Neural progenitor cell (in vitro differentiated cells): Measurements from ENCODE around the gene NAALADL1. TPM values are rescaled to one million over a fixed set of nuclear protein-coding genes. Genes with fewer than 3 reads are reported as not detected.
A peak's percentile ranks its signal among the peaks of the same experiment; 100 is the strongest.

ENCODE experiments used
- DNase-seq: peaks from one replicate; pipeline ENCODE4 v3.0.0-alpha.2; 2016; ENCODE audit warnings: low spot score
- H2AFZ ChIP-seq: fragments of 200-600 bp; sonication (generic); replicated peaks from 2 replicates; pipeline ENCODE4 v1.6.1; 2016; ENCODE audit warnings: antibody characterized with exemption
- H3F3A ChIP-seq: fragments of 200-600 bp; sonication (generic); 2 replicates; pipeline ENCODE4 v1.6.1; 2016; ENCODE audit warnings: antibody characterized with exemption, low read depth
- H3K27ac ChIP-seq: fragments of 200-600 bp; sonication (generic); 2 replicates; pipeline ENCODE4 v1.5.1; 2016; ENCODE audit warnings: mild to moderate bottlenecking
- H3K27me3 ChIP-seq: fragments of 200-600 bp; sonication (generic); 2 replicates; pipeline ENCODE4 v1.6.1; 2016; ENCODE audit warnings: mild to moderate bottlenecking, moderate library complexity
- H3K36me3 ChIP-seq: fragments of 200-600 bp; sonication (generic); 2 replicates; pipeline ENCODE4 v1.5.1; 2016
- H3K4me1 ChIP-seq: fragments of 200-600 bp; sonication (generic); 2 replicates; pipeline ENCODE4 v1.6.1; 2016; ENCODE audit warnings: mixed run types
- H3K4me2 ChIP-seq: fragments of 200-600 bp; sonication (generic); 2 replicates; pipeline ENCODE4 v1.6.1; 2016
- H3K4me3 ChIP-seq: fragments of 200-600 bp; sonication (generic); 2 replicates; pipeline ENCODE4 v1.5.1; 2016
- H3K79me2 ChIP-seq: fragments of 200-600 bp; sonication (generic); 2 replicates; pipeline ENCODE4 v1.6.1; 2016; ENCODE audit warnings: low read depth
- H3K9ac ChIP-seq: fragments of 200-600 bp; sonication (generic); 2 replicates; pipeline ENCODE4 v1.6.1; 2016
- H3K9me3 ChIP-seq: fragments of 200-600 bp; sonication (generic); 2 replicates; pipeline ENCODE4 v1.5.1; 2016; ENCODE audit warnings: low read depth
- H4K20me1 ChIP-seq: fragments of 200-600 bp; sonication (generic); 2 replicates; pipeline ENCODE4 v1.6.1; 2016; ENCODE audit warnings: low read depth
- H3K27ac Mint-ChIP-seq: 3 replicates; pipeline ENCODE4 v1.8.0; 2021; ENCODE audit warnings: mixed read lengths
- H3K27me3 Mint-ChIP-seq: 2 replicates; pipeline ENCODE4 v1.8.0; 2022; ENCODE audit warnings: low read depth, mild to moderate bottlenecking, inconsistent platforms, moderate library complexity, mixed read lengths; ENCODE audit not compliant: insufficient read depth
- H3K36me3 Mint-ChIP-seq: 3 replicates; pipeline ENCODE4 v1.8.0; 2021; ENCODE audit warnings: mixed read lengths
- H3K4me1 Mint-ChIP-seq: 3 replicates; pipeline ENCODE4 v1.8.0; 2021; ENCODE audit warnings: mixed read lengths
- H3K4me3 Mint-ChIP-seq: 3 replicates; pipeline ENCODE4 v1.8.0; 2021; ENCODE audit warnings: mild to moderate bottlenecking, moderate library complexity, mixed read lengths
- H3K9me3 Mint-ChIP-seq: 3 replicates; pipeline ENCODE4 v1.8.0; 2020; ENCODE audit warnings: mixed read lengths
- EZH2 ChIP-seq: fragments of 200-600 bp; sonication (generic); IDR thresholded peaks from 2 replicates; pipeline ENCODE4 v1.6.1; 2017; ENCODE audit warnings: antibody characterized with exemption, mild to moderate bottlenecking, moderate library complexity
- EZH2phosphoT487 ChIP-seq: fragments of 200-600 bp; sonication (generic); IDR thresholded peaks from 2 replicates; pipeline ENCODE4 v1.6.1; 2017; ENCODE audit warnings: antibody characterized with exemption
- total RNA-seq: library from RNA; depleted of rRNA; stranded (reverse); fragments of >200 nt; gene quantifications from 2 replicates; pipeline ENCODE4 v1.2.3, GENCODE V29; 2015; ENCODE audit warnings: low replicate concordance
- TF ChIP-seq, protein P1 (sequence below): fragments of 200-600 bp; sonication (generic); IDR thresholded peaks from 2 replicates; pipeline ENCODE4 v1.5.1; 2017; ENCODE audit warnings: antibody characterized with exemption, mild to moderate bottlenecking

Gene NAALADL1
- total RNA-seq, 1 donor from 2014 or later: 0.80 TPM

DNA sequence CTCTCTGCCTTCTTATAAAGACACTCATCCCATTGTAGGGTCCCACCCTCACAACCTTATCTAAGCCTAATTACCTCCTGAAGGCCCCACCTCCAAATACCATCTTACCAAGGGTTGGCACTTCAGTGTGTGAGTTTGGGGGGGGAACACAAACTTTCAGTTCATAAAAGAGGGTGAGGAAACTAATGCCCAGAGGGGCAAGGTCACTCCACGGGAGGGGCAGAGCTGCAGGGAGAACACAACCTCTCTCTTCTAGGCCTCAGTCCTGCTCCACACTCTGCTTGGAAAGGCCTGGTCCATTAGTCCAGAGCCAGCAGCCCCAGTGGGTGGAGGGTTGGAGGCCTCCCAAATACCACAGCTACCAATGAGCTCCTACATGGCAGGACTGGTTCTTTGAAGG lies 58.9 kb downstream of the NAALADL1 start:
- Histone ChIP-seq H3K36me3 (no peaks in the 10 kb centered on the region), H3F3A (peaks cover 6% of the 10 kb centered on the region), H3K4me2 (no peak overlapping the region), H3K9ac (no peak overlapping the region), H2AFZ (no peak overlapping the region), H3K9me3 (no peaks in the 10 kb centered on the region), H3K27ac (no peak overlapping the region), H3K4me1 (no peaks in the 10 kb centered on the region), H3K4me3 (no peak overlapping the region), H4K20me1 (no peaks in the 10 kb centered on the region), H3K79me2 (no peaks in the 10 kb centered on the region), H3K27me3 (no peaks in the 10 kb centered on the region)
- no peaks in the 10 kb centered on the region for H3K9me3 Mint-ChIP-seq
- TF ChIP-seq, protein P1, sequence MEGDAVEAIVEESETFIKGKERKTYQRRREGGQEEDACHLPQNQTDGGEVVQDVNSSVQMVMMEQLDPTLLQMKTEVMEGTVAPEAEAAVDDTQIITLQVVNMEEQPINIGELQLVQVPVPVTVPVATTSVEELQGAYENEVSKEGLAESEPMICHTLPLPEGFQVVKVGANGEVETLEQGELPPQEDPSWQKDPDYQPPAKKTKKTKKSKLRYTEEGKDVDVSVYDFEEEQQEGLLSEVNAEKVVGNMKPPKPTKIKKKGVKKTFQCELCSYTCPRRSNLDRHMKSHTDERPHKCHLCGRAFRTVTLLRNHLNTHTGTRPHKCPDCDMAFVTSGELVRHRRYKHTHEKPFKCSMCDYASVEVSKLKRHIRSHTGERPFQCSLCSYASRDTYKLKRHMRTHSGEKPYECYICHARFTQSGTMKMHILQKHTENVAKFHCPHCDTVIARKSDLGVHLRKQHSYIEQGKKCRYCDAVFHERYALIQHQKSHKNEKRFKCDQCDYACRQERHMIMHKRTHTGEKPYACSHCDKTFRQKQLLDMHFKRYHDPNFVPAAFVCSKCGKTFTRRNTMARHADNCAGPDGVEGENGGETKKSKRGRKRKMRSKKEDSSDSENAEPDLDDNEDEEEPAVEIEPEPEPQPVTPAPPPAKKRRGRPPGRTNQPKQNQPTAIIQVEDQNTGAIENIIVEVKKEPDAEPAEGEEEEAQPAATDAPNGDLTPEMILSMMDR: no peak
- TF ChIP-seq EZH2phosphoT487: no peak
- TF ChIP-seq EZH2: no peak
- H3K4me3 Mint-ChIP-seq: no peak overlapping the region
- peaks cover 13% of the 10 kb centered on the region for H3K27me3 Mint-ChIP-seq
- H3K36me3 Mint-ChIP-seq: no peaks in the 10 kb centered on the region
- no peak overlapping the region for H3K27ac Mint-ChIP-seq
- DNase-seq: no peak
- H3K4me1 Mint-ChIP-seq: peaks cover 12% of the 10 kb centered on the region

DNA sequence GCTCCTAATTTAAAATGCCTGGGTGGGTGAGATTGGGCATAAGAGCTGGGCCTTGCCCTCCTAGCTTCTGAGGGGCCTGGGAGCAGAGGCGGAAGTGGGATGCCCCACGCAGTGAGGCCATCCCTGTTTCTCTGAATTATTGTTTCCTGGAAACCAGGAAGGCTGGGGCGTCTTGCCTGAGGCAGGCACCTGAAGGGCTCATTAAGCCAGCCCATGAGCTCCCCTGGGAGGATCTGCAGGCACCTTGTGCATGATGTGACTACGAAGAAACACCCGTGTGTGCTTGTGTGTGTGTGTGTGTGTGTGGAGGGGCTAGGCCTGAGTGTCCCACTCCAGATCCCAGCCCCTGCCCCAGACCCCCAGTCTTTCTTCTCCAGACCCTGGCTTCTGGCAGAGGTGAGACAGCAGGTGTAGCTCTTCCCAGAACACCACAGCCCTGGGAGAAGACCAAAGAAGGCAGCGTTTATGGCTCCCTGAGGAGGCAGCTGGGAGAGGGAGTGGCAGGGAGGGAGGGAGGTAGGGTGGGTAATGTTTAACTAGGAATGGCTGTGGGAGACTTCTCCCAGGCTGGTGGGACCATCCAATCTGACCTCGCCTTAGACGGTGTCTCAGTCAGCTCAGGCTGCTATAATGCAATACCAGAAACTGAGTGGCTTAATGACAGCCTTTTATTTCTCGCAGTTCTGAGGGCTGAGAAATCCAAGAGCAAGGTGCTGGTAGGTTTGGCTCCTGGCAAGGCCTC lies 59.5 kb downstream of the NAALADL1 start:
- no peaks in the 10 kb centered on the region for H3K4me1 ChIP-seq
- no peak for DNase-seq
- H3K4me3 Mint-ChIP-seq: no peak overlapping the region

DNA sequence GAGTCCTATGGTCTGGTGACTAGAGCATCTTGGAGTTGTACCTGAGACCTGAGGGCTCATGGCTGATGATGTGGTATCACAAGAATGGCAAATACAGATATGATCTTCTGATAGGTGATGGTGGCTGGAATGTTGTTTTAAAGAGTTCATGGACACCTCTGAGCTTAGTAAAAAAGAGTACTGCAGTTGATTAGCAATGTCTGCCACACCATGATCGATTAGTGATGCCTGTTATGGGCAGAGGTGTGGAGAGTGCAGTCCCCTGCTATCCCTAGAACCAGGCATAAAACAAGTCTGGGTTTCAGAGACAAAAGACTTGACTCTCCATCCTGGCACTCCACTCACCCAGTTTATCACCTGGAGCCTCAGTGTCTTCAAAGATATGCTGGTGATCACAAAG lies 60.2 kb downstream of the NAALADL1 start:
- Histone ChIP-seq H3K4me1 (no peaks in the 10 kb centered on the region), H3K4me2 (no peak overlapping the region), H3K9ac (no peak overlapping the region), H3F3A (peaks cover 6% of the 10 kb centered on the region), H3K4me3 (no peak overlapping the region), H3K36me3 (no peaks in the 10 kb centered on the region), H3K79me2 (no peaks in the 10 kb centered on the region), H3K27ac (no peak overlapping the region), H4K20me1 (no peaks in the 10 kb centered on the region), H3K27me3 (no peaks in the 10 kb centered on the region), H2AFZ (no peak overlapping the region), H3K9me3 (no peaks in the 10 kb centered on the region)
- Mint-ChIP-seq H3K36me3 (no peaks in the 10 kb centered on the region), H3K9me3 (no peaks in the 10 kb centered on the region), H3K27me3 (peaks cover 10% of the 10 kb centered on the region), H3K4me1 (peaks cover 12% of the 10 kb centered on the region), H3K4me3 (no peak overlapping the region), H3K27ac (no peak overlapping the region)
- no peak for TF ChIP-seq EZH2phosphoT487
- TF ChIP-seq, protein P1: no peak
- TF ChIP-seq EZH2: no peak
- DNase-seq: no peak

More for the DNA sequence above, 59.5 kb downstream of the NAALADL1 start:
- Histone ChIP-seq H4K20me1 (no peaks in the 10 kb centered on the region), H3K27me3 (no peaks in the 10 kb centered on the region), H3K27ac (no peak overlapping the region), H3K4me3 (no peak overlapping the region), H3K36me3 (no peaks in the 10 kb centered on the region), H3F3A (peaks cover 6% of the 10 kb centered on the region), H2AFZ (no peak overlapping the region), H3K9me3 (no peaks in the 10 kb centered on the region), H3K9ac (no peak overlapping the region), H3K79me2 (no peaks in the 10 kb centered on the region), H3K4me2 (no peak overlapping the region)
- Mint-ChIP-seq H3K27ac (peak overlapping the region; percentile 37), H3K9me3 (no peaks in the 10 kb centered on the region), H3K36me3 (no peaks in the 10 kb centered on the region), H3K27me3 (peaks cover 13% of the 10 kb centered on the region), H3K4me1 (peaks cover 12% of the 10 kb centered on the region)
- TF ChIP-seq, protein P1: no peak
- no peak for TF ChIP-seq EZH2phosphoT487
